Inflammatory macrophage treated with lipopolysaccharide for 1 hour (primary cell): ENCODE results near the gene LEF1.

Experiments used
- DNase-seq, 2 donors: peaks; one replicate each; pipeline ENCODE4 v3.0.0-alpha.2; 2020 to 2022

Gene LEF1

DNA sequence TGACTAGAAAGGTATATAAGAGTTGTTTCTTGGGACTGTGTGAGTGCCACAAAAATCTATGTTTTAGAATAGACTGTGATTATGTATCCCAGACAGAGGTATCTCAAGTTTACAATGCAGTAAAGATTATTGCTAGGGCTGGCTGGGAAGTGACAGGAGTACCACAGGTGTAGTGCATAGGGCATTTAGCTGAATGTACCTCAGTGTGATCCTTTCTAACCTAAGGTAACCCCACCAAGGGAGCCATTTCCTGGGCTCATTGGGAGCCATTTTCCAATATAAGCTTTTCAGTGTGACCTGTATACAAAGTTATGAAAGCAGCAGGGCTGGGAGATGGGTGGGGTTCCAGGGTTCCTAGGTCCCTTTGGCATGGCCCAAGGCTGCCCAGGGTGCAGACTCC, 6.1 kb upstream of the LEF1 start:
- DNase-seq: no peak

DNA sequence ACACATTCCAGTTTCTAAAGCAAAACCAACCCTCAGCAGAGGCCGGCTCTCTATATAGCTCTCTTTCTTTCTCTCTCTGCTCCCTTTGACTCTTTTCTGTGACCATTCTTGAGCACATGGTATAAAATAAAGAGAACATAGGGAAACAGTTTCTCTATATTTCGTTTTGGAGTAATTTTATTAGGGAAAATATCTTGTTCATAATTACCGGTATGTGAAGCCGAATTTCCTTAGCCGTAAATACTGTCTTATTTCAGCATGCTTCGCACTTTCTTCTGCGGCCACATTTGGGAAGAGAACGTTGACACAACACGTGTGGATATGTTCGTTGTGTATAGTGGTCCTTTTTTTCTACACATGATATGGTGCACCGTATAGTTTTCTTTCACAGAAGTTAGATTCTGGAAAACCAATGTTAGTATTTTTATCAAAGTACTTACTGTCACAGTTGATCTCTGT, 4.9 kb upstream of the LEF1 start:
- DNase-seq: no peak

DNA sequence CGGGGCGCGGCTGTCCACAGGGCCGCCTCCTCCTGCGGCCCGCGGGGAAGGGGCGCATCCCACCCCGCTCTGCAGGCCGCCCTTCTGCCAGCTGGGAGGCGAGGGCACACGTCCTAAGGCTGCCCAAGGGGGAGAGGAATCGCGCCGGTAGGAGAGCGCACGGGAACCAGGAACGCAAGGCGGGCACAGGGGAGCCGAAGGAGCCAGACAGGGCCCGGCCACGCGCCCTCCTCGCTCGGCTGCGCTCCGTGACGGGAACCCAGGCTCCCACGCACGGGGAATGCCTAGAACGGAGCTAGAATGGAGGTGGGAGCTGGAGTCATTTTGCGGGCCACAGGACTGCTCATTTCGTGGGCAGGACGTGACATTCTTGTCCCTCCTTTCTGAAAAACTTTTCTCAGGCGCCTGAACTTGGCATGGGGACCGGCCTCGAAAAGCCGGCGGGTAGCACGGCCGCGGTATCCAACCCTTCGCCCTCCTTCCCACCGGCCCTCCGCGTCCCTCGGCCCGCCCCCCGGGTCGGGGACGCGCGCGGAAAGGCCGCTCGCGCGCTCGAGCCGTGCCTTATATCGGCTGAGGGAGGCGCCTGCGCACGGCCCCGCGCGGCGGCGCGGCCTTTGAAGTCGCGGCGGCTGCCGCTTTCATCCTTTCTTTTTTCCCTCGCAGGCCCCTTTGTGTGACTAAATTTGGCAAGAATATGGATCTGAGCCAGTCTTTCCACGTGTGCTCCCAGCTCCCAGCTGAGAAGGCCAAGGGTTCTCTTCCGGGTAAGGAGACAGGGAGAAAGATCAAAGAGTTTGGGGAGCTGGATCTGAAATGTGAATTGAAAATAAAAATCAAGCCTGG, 4.2 kb upstream of the LEF1 start:
- peak; percentile 3 to 23 for DNase-seq

DNA sequence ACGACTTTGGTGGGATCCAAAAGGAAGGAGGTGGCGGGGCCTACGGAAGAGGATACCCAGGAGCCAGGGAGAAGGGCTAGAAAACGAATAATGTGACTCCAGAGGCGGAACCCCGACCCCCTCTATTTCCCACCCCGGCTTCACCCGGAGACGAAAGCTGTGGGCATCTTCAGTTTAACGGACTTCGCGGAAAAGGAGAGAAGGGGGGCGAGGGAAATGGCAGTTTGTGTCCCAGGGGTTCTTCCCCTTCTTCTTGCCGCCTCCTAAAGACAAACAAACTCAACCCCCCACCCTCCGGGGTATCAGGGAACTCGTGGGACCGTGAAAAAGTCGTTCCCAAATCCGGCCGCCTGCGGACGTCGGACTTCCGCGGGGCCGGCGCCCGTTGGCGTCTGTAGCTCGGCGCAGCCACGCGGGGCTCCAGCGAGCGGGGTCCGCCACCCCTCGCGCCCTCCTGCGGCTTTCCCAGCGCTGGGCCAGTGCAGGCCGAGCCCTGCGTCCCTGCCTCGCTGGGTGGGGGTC, 3.6 kb upstream of the LEF1 start:
- DNase-seq: no peak

DNA sequence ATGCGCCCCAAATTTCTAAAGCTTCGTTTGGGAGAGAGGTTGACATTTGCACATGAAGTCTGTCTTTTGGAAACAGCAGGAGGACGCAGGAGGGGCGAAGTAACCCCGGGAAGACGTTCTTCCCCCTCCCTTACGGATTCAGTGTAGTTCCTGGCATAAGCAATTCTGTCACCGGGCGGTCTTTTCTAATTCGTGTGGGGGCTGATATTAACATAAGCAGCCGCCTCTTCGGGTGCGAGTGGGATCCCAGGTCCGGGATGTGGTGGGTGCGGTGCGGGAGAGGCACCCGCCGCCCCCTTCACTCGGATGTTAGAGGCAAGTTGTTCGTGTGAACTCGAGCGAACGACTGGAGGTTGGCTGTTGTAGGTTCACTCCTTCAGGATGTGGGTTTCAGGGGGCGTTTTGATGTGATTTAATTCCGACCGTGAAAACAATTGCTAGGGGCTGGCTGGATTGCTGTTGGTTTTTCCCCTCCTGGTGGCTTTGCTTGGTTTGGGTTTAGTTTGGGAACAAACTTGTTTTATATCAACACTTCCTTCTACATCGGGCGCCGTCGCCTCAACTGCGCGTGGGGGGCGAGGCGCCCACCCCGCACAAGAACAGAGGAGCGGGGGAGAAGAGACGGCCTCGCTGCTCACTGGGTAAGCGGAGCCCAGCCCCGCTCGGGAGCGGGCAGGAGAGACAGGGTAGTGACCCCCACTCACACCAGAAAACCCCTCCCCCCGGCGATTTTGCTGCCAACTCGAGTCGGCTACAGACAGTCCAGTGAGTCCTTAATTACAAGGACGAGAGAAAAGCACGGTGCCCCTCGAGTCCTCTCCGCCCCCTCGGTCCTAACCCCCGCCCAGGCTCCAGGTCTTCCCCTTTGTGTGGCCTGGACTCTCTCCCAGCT, 2.9 kb upstream of the LEF1 start:
- no peak for DNase-seq

DNA sequence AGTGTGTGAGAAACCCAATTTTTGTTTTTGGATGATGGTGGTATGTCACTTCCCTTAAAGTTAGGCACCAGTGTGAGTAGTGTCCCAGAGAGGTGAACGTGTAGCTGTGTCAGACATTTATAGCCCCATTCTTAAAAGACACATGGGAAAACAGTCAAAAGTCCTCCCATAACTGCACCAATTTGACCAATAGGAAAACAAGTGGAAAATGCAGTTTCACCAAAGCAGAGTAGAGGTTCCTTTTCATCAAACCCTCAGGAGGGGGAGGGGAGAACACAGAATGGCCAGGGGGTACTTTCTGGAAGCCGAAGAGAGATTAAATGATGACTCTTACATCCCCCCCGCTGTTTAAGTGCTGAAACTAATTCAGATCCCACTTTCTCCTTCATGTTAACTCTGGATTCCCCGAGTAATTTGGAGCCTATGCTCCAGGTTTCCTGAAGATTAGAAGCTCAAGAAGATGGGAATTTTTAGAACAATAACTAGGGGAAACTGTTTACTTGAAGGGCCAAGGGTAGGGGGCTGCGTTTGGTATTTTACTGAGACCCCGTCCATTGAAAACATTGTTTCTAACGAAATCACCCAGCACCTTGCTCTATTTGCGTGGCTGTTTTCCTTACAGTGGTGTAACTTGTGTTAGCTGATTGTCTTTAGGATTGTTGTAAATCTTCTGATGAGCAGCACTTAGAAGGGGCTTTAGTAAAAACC, 2.1 kb upstream of the LEF1 start:
- no peak for DNase-seq

DNA sequence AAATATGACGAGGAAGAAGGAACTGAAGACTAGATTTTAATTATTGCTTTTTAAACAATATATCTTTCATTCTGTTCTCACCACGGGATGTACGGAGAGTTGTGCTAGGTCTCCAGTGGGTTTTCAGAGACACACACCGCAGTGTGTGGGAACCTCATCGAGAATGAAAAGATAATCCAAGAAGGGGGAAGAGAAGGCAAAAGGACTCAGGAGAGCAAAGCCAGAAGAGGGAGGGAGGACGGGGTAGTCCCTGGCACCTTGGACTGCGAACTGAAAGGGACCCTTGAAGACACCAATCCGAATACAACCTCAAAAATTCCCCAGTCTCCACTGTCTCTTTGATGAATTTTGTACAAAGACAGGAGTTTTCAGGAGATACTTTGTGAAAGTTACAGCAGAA, 932 bp upstream of the LEF1 start:
- no peak for DNase-seq

DNA sequence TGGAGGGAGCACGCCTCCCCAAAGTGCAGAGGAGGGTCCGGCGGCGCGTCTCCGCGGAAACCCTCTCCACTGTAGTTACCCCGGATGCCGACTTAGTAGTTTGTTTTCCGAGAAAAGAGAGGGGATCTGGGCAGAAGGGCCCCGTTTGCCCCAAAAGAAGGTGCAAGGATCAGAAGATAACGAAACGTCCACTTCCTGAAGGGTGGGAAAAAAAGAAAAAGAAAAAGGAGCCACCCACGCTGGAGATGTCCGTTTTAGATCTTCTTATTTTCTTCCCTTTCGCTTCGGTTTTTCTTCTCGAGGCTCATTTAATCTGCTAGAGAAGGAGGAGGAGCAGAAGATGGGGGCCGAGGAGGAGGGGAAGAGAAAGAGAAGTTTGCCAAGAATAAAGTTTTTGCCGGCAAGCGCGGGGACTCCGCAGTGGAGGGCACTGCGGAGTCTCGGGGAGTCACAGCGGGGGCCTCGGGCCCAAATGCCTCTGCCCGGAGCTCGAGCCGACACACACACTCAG, 517 bp downstream of the LEF1 start:
- peak; percentile 23 to 30 for DNase-seq

DNA sequence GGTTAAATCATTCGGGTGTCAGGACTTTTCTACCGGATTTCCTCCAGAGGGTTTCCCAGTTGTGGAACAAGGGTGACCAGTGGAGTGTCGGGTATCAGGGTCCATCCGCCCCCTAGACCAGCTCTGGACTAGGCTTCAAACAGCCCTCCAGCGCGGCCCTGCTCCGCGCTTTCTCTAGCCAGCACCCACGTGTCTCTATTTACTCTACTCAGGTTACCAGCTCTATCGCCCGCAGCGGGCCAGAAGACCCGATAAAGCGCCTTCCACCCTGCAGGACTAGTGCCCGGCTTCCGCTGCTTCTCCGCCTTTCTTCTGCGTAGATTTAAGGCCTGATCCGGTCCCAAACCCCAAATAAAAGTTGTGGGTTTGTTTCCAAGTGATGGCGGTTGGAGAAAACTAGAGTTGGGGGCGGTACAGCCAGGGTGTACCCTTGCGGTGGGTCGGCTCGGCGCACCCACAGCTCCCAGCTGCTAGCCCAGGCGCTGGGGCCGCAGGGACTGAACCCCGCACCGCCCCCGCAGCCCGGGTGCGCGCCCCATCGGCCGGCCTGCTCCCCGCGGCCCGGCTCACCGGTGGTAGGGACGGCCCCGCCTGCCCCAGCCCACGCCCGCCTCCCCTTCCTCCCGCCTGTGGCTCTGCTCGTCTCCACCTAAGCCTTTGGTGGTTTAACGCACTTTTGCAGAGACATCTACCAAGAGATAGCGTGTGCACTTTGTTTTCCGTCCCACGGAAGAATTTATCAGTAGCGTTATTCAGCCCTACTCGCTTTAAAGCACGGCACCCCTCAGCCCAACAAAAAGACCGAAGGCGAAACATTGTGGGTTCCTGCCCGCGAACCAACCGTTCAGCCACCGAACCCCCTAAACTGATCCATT, 2.1 kb downstream of the LEF1 start:
- DNase-seq: no peak

DNA sequence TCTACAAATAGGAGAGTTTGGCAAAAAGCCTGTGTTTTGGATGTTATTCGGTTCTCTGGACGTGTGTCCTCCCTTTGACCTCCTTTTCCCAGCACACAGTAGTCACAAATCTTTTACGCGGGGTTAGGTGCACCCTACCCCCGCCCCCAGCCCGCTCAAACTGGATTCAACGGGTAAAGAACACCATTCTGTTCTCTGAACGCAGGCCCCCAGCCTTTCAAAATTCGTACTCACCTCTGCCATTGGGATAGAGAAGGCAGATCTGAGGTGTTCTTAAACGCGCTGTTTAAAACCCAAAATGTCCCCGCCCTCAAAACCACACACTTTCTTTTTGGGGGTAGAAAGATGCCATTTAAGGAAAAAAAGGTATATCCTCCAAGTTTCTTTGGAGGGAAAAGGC, 2.7 kb downstream of the LEF1 start:
- no peak for DNase-seq

DNA sequence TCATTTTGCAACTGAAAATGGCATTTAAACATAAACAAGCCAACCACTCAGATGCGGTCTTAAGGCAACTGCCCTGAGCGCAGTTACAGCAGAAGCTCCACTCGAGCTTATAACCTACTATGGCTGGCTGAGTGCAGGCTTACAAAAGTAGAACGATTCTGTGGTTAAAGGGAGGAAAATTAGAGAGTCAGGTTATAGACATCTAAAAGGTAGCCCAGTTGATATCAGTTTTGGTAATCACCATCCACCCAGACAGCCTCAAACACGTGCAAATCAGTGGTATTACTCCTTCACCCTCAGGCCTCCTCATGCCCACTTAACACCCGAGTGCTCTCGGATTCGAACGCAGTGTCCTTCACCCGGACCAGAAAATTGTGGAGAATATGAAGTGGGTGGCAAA, 3.1 kb downstream of the LEF1 start:
- no peak for DNase-seq

DNA sequence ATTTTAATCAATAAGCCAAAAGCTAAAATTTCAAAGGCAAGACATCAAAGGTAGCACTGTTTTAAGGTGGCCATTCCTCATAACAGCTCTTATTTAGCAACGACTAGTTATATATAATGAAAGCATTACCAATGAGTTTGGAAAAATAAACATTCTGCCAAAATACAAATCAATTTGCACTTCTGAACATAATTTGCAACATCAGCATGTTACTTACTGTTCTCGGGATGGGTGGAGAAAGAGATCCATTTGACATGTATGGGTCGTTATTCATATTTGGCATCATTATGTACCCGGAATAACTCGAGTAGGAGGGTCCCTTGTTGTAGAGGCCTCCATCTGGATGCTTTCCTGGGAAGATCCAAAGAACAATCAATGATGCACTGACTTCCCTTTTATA, 5.4 kb downstream of the LEF1 start:
- DNase-seq: no peak

DNA sequence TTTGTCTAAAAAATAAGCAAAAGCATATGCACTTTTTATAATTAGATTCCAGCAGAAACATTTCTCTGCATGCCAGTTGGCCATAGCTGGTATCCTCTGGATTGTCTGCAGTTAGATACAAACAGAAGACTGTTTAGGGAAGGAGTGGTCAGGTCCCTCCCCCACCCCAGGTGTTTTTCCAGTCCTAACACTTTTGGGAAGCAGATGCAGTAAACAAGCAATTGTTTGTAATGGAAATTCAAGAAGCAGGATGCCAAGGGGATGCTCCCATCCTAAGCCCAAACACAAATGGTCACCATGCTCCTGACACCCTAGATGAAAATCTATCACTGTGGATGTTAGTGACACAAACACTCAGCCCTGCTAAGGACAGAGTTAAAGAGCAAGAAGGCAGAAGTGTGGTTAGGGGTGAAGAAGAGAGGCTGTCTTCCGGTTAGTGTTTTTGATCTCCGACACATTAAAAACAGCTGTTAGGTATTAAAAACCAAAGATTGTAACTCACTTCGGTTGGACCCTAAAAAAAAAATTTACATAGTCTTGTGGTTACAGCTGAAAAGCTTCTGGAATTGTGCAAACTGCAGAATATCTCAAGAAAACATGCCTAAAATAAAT, 7.9 kb downstream of the LEF1 start:
- no peak for DNase-seq

DNA sequence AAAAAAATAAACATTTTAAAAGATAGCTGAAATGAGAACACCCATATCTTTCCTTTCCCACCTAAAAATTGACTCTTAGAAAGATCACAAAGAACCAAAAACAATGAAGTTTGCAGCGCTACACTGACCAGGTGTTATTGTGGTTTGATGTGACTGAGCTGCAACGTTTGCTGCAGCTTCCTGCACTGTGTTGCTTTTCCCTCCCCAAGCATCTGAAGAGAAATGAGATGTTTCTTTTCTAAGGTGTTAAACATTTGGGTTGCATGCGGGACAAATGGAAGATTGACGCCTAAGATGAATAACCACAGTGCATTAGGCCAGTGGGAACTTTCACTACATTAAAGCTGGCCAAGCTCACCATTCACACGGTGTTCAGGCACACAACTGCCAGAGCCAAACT, 8.9 kb downstream of the LEF1 start:
- no peak for DNase-seq

DNA sequence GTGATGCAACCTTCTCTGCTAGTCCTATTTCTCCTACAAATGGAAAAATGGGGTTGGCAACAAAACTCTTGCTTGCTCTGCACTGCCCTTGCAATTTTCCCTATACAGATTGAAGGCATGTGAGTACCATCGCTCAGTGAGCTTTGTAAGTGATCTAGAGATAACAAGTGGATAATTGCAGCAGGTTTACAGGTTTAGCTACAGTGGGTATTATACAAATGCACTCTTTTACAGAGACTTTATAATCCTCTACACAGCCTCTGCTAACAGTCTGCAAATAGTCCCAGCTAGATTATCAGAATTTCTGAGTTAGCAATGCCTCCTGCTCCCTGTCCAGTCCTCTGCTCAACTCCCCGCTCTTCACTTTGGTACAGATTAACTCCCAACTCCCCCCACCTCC, 11.1 kb downstream of the LEF1 start:
- no peak for DNase-seq

DNA sequence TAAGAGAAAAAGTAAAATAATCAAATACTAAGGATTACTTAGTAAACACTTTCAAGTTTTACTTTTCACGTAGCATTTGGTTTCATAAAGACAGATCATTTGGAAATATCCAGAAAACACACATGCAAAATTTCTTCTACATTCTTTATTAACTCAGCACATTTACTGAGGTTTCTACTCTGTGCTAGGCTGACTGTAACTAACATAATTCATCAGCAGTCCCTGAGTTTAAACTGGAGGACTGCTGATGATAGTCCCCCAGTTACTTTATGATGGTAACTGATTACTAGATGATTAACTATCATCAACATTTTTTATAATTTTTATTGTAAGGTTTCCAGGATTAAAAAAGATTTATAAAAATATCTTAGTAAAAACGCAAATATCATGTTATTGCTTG, 12.3 kb downstream of the LEF1 start:
- no peak for DNase-seq

DNA sequence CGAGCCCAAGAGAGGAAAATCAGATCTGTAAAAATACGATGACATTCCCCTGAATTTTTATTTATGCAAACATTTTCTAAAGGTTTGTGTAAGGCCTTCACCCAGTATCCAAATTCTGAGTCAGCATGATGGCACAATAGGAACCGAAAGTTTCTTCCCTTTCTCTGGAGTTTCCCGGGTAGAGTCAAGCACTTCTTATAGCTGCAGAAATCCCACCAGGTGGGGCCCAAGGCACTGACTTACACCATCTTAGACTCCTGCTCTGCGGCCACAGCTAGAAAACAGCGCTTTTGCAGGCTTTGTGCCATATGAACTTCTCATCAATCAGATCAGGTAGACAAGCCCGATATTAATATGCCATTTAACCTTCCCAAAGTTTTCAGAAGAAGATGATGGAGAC, 13.4 kb downstream of the LEF1 start:
- DNase-seq: peak in 1 of 2 donors; percentile 7

DNA sequence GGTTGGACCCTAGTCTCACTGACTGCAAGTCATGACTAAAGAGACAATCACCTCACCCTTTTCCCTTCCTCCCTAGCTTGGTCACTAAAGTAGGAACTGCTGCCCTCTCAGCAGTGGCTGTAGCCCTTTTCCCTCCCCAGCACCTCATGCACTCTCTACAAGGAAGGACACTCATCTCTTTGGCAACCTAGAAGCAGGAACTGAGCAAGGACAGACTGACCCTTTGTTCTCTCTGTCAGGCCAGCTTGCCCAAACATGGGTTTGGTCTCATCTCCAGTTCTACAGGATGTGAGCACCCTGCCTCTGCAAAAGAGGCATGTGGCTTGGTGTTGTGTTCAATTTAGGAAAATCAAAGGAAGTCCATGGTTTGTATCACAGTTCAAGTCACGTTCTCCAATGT, 15.8 kb downstream of the LEF1 start:
- no peak for DNase-seq

DNA sequence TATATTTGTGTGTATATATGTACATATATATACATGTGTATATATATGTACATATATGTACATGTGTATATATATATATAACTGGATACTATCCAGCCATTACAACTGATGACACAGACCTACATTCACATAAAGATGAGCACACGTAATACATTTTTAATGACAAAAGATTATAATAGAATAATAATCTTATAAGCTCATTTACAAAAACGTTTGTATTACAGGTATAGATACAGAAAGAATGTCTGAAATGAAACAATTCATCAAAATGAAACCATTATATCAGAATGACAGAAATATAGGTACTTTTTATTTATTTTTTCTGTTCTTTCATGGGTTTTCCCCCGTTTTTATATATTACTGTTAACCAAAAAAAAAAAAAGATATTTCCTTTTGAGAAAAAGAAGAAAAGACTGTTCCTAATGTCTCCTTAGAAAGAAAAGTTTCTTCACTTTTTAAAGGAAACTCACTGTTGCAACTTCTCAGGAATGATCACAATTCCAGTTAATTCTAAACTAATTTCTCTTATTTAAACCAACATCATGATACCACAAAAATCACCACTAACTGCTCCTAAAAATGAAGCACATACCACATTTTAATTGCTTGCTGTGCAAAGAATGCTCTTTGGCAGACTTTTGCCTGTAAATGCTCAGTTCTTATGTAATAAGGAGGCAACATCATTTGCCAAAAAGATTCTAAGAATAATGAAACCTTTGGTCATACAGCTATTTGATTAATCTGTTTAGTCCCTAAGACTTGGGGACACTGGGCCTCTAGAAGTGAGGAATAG, 18.9 kb downstream of the LEF1 start:
- no peak for DNase-seq

DNA sequence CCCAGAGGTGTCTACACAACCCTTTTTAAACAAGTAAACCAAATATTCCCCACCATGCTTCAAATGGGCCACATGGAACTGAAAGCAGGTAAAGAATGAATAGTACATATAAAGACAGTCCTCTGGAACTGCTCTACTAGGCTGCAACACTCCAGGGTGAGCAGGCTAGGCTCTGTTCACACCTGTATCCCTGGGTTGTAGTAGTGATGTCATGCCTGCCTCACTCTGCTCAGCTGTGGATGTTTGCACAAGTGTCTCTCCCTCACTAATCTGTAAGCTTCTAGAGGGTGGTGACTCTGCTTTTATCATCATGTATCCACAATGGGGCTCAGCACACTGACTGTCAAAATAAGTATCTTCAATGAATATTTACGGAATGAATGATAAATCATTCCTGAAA, 20.4 kb downstream of the LEF1 start:
- DNase-seq: no peak

DNA sequence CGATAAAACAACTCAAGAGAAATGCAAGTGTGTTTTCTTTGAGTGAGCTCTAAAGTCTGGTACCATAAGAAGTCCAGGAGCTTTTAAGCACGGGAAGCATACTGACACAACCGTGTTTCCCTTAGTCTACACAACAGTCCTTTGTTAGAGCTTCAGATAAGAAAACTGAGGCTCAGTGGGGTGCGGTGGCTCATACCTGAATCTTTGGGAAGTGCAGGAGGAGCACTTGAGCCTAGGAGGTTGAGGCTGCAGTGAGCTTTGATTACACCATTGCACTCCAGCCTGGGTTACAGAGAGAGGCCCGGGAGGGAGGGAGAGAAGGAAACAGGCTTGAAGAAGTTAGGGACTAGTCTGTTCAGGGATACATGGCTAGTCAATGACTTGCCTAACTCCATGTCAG, 21.9 kb downstream of the LEF1 start:
- no peak for DNase-seq
